Esophagus muscularis mucosa (tissue), 3 donors: ENCODE data around the gene FRAS1.

ENCODE experiments used
- POLR2AphosphoS5 ChIP-seq, 2 donors: sonication (generic); formaldehyde crosslinking; IDR thresholded peaks; one replicate each; pipeline ENCODE4 v1.6.1; 2017; ENCODE audit warnings: antibody characterized with exemption in 2 of 2
- TF ChIP-seq, protein P1 (sequence below), 3 experiments: fragments of 200-600 bp in 2 of 3; fragments of 450-650 bp in 1 of 3; sonication (generic) in 2 of 3; IDR thresholded peaks; one replicate each; pipeline ENCODE4 v1.5.1; 2017 to 2019; ENCODE audit warnings: antibody characterized with exemption in 3 of 3, mild to moderate bottlenecking in 2 of 3, moderate library complexity in 1 of 3

DNA sequence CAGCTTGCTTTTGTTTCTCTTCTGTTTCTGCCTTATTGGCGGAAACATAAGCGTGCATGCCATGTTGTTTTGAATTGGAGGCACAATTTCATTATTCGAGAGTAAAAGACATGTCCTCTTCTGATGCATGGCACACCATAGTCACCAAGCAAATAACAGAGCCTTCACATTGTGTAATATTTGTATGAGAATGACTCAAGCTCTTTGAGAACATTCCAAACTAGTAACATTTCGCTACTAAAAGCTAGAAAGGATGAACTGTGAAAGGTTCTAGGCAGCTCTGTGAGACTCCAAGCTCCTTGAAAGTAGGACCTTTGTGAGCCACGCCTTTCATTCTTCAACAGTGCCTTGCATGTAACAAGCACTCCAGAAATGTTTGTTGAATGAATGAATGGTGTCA, 485.2 kb downstream of the FRAS1 start:
- TF ChIP-seq POLR2AphosphoS5 (IDR thresholded peaks at IDR 0.05) = no peak
- TF ChIP-seq, protein P1, sequence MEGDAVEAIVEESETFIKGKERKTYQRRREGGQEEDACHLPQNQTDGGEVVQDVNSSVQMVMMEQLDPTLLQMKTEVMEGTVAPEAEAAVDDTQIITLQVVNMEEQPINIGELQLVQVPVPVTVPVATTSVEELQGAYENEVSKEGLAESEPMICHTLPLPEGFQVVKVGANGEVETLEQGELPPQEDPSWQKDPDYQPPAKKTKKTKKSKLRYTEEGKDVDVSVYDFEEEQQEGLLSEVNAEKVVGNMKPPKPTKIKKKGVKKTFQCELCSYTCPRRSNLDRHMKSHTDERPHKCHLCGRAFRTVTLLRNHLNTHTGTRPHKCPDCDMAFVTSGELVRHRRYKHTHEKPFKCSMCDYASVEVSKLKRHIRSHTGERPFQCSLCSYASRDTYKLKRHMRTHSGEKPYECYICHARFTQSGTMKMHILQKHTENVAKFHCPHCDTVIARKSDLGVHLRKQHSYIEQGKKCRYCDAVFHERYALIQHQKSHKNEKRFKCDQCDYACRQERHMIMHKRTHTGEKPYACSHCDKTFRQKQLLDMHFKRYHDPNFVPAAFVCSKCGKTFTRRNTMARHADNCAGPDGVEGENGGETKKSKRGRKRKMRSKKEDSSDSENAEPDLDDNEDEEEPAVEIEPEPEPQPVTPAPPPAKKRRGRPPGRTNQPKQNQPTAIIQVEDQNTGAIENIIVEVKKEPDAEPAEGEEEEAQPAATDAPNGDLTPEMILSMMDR (IDR thresholded peaks at IDR 0.05) = no peak
